Ishikawa (cell line): ENCODE data around the gene NHS.

Experiments
- CEBPB ChIP-seq: IDR thresholded peaks from 2 replicates; pipeline ENCODE4 v1.6.1; 2012
- CREB1 ChIP-seq: IDR thresholded peaks from 2 replicates; pipeline ENCODE4 v1.6.1; 2012; ENCODE audit warnings: low read depth
- EGR1 ChIP-seq: IDR thresholded peaks from 2 replicates; pipeline ENCODE4 v1.6.1; 2012
- EP300 ChIP-seq: IDR thresholded peaks from 2 replicates; pipeline ENCODE4 v1.6.1; 2012; ENCODE audit warnings: borderline replicate concordance
- FOXM1 ChIP-seq: IDR thresholded peaks from 2 replicates; pipeline ENCODE4 v1.6.1; 2012; ENCODE audit warnings: low read depth, borderline replicate concordance
- MAX ChIP-seq: IDR thresholded peaks from 2 replicates; pipeline ENCODE4 v1.6.1; 2012
- NFIC ChIP-seq: IDR thresholded peaks from 2 replicates; pipeline ENCODE4 v1.6.1; 2012
- RAD21 ChIP-seq: IDR thresholded peaks from 2 replicates; pipeline ENCODE4 v1.6.1; 2012; ENCODE audit warnings: low read depth
- REST ChIP-seq: IDR thresholded peaks from 2 replicates; pipeline ENCODE4 v1.6.1; 2012; ENCODE audit warnings: low read depth, mild to moderate bottlenecking
- TAF1 ChIP-seq: IDR thresholded peaks from 2 replicates; pipeline ENCODE4 v1.6.1; 2012; ENCODE audit warnings: low read depth, mild to moderate bottlenecking
- TCF12 ChIP-seq: IDR thresholded peaks from 2 replicates; pipeline ENCODE4 v1.6.1; 2012; ENCODE audit warnings: low read depth
- TEAD4 ChIP-seq: IDR thresholded peaks from 2 replicates; pipeline ENCODE4 v1.6.1; 2012
- YY1 ChIP-seq: IDR thresholded peaks from 2 replicates; pipeline ENCODE4 v1.6.1; 2012; ENCODE audit warnings: low read depth
- ZBTB7A ChIP-seq: IDR thresholded peaks from 2 replicates; pipeline ENCODE4 v1.6.1; 2012; ENCODE audit warnings: low read depth
- TF ChIP-seq, protein P1 (sequence below): IDR thresholded peaks from 2 replicates; pipeline ENCODE4 v1.6.1; 2012

Gene NHS

GRCh38 chrX:17521871-17522693 is 147.1 kb downstream of the NHS start:
- TF ChIP-seq, protein P1, sequence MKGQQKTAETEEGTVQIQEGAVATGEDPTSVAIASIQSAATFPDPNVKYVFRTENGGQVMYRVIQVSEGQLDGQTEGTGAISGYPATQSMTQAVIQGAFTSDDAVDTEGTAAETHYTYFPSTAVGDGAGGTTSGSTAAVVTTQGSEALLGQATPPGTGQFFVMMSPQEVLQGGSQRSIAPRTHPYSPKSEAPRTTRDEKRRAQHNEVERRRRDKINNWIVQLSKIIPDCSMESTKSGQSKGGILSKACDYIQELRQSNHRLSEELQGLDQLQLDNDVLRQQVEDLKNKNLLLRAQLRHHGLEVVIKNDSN, result no peak
- TF ChIP-seq TEAD4 (no peak), EP300 (no peak), FOXM1 (no peak), TCF12 (no peak), CEBPB (no peak), ZBTB7A (no peak)

- no peak for TF ChIP-seq REST
- no peak for TF ChIP-seq CREB1
- no peak for TF ChIP-seq NFIC
- TF ChIP-seq TAF1, result no peak
Measured at GRCh38 chrX:17525266-17525665, 150.3 kb downstream of the NHS start.

- no peak for TF ChIP-seq EP300
- TF ChIP-seq TEAD4, result no peak
- TF ChIP-seq, protein P1, result no peak
- no peak for TF ChIP-seq ZBTB7A
Measured at GRCh38 chrX:17525762-17526555, 151.0 kb downstream of the NHS start.

- TF ChIP-seq EGR1 (no peak), RAD21 (no peak), NFIC (no peak), ZBTB7A (no peak), REST (no peak), YY1 (no peak), FOXM1 (no peak), TAF1 (no peak), CREB1 (no peak), TEAD4 (no peak)
- TF ChIP-seq, protein P1, result no peak
Measured at GRCh38 chrX:17527135-17527701, 152.2 kb downstream of the NHS start.

DNA sequence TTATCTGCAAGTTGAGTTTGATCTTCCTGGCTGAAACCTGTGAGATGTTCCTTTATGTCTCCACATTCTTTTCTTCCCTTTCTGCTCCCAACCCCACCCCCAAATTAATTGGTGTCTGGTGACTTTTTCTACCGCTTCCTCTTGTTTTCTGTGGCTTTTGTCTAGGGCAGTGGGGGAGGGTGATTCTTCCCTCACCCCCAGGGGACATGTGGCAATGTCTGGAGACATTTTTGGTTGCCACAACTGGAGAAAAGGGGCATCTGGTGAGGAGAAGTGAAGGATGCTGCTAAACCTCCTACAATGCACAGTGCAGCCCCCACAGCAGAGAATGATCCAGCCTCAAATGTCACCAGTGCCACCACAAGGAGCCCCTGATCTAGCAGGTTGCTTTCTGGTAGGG is 152.9 kb downstream of the NHS start:
- no peak for TF ChIP-seq TAF1
- TF ChIP-seq TEAD4, result no peak
- TF ChIP-seq CEBPB, result no peak
- TF ChIP-seq CREB1, result no peak
- no peak for TF ChIP-seq EP300
- no peak for TF ChIP-seq NFIC

DNA sequence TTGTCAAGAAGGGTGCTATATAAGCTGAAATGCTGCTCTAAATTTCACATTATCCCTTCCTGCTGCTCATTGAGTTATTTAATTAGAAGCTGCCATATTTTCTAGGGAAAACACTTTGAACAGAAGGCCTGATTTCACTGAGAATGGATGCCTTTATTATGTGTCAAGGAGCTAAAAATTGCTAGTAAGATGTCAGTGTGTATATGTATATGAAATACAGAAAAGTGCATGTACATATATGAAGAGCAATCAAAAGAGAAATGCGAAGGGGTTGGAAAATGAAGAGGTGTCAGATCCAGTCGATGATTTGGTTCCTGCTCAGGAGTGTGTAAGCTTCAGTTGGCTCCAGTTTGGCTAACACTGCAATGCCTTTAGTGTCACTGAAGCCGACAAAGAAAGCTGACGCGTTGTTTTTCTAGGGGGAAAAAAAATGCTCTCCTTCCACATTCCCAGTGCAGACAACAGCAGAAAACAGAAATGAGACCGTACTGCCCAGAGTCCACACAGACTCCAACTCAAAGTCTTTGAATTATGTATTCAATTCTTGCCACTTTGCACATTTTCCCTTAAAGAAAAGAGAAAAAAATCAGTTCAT is 154.2 kb downstream of the NHS start:
- no peak for TF ChIP-seq TEAD4
- TF ChIP-seq CREB1, result no peak
- TF ChIP-seq FOXM1, result no peak
- TF ChIP-seq RAD21, result no peak
- TF ChIP-seq, protein P1, result no peak
- no peak for TF ChIP-seq YY1
- no peak for TF ChIP-seq EGR1
- TF ChIP-seq CEBPB, result no peak
- TF ChIP-seq TAF1, result no peak
- no peak for TF ChIP-seq TCF12
- no peak for TF ChIP-seq REST
- TF ChIP-seq NFIC, result no peak
- TF ChIP-seq ZBTB7A, result no peak
- TF ChIP-seq EP300, result no peak
- no peak for TF ChIP-seq MAX
